Pulmonary artery endothelial cell (primary cell): ENCODE results near the gene SMC2. TPM values are rescaled to one million over a fixed set of nuclear protein-coding genes. Genes with fewer than 3 reads are reported as not detected.

Source experiments
- DNase-seq: peaks from one replicate; pipeline ENCODE4 v3.0.0-alpha.2; 2011; ENCODE audit warnings: low read depth, low spot score
- total RNA-seq: library from RNA; depleted of rRNA; stranded (reverse); fragments of >200 nt; gene quantifications from 2 replicates; pipeline ENCODE4 v1.2.3, GENCODE V29; 2014

The SMC2 gene
- total RNA-seq = 16.2 and 36.8 TPM in 2 replicates

DNA sequence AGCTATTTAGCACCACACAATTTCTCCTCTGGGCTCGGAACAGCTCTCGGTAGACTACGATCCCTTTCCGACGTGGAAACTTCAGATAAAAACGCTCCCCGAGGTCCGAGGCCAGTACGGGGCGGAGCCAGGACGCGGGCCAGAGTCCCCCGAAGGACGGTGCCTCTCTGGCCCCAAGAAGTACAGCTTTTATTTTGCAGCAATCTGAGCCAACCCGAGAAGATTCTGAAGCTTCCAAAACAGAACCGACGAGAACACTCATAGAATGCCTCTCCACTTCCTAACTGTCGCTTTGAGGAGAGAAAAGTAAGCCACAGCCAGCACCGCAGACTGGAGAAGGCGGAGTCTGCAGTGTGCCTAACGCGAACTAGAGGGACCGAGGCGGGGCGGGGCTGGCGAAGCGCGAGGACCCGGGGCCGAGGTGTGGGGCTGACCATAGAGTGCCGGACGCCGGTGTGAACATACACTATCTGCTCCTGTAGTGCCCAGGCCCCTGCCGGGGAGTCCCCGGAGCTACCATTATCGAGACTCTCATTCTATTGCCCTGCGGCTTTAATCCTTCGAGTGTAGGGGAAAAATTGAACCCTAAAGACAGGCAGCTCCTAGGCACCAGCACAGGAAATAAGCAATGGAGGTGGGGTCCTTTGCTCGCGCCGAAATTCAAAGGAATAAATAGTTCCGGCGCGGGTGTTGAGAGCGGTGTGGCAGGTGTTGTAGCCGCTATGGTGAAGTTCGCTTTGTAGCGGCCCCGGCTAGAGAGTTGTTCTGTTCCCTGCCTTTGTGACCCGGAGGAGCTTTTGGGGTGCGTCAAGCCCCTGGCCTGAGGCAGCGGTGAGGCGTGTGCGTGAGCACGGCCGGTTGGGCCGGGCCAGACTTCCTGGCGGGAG lies at the start of gene SMC2:
Gene SMC2 (plus strand): TSS at position 663 of the 887 bp plus-strand sequence. CDS start 1,076 bp downstream, outside the sequence.
- DNase-seq = peak; percentile 64

GRCh38 chr9:104068546-104068945 lies 25.6 kb upstream of the SMC2 start:
- no peak for DNase-seq

DNA sequence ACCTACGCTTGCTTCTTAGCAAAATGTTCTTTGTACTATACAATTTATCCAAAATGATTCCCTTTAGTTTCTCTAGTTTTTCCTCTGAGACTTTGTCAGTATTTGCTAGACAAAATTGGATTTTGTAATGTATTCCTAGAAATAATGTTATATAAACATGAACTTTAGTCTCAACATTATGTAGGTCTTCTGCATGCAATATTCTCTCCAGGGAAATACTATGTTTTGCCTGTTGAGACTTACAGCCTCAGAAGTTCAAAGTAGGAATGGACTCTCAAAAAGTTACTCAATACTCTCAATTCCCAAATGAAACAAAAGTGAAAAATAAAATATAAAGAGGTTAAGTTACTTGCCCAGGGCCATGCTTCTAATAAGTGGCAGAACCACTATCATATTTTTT lies 24.8 kb upstream of the SMC2 start:
- DNase-seq = no peak

GRCh38 chr9:104071589-104071988 lies 22.5 kb upstream of the SMC2 start:
- DNase-seq = no peak

DNA sequence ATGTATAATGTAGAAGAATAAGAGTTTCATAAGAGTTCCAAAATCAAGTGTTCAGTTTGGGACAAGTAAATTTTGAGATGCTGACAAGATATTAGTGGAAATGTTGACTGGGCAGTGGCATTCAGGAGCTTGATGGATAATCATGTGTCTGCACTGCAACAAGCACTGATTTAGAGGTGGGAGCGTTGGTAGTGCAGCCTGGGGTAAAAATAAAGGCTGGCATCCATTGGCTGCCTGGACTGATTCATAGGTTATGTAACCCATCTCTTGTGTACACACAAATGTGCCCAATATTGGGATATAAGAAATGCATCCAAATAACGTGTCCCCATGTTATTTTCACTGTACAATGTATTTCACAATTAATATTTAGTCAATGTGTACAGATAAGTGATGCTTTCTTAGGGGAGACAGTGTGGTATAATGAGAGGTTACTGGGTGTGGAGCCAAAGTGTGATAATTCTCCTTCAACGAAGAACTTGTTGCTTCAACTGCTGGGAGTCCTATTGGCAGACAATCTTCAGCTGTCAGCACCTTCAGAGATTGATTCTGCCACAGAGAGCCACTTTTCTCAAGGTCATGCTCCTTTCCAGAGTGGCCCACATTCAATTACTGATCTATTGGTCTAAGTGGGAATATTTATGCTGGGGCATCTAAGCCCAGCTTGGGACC lies 20.9 kb upstream of the SMC2 start:
- DNase-seq = no peak

- DNase-seq = no peak
These were observed 20.4 kb upstream of the SMC2 start for GRCh38 chr9:104073770-104074133.

GRCh38 chr9:104074876-104075275 lies 19.2 kb upstream of the SMC2 start:
- DNase-seq = no peak

GRCh38 chr9:104075801-104076753 lies 18.0 kb upstream of the SMC2 start:
- no peak for DNase-seq

GRCh38 chr9:104078596-104078995 lies 15.5 kb upstream of the SMC2 start:
- no peak for DNase-seq

GRCh38 chr9:104080983-104081382 lies 13.1 kb upstream of the SMC2 start:
- DNase-seq = no peak

- DNase-seq = no peak
These were observed 11.9 kb upstream of the SMC2 start for GRCh38 chr9:104082168-104082567.

GRCh38 chr9:104085525-104085924 lies 8.6 kb upstream of the SMC2 start:
- no peak for DNase-seq

- DNase-seq = no peak
These were observed 6.2 kb upstream of the SMC2 start for GRCh38 chr9:104087894-104088293.

DNA sequence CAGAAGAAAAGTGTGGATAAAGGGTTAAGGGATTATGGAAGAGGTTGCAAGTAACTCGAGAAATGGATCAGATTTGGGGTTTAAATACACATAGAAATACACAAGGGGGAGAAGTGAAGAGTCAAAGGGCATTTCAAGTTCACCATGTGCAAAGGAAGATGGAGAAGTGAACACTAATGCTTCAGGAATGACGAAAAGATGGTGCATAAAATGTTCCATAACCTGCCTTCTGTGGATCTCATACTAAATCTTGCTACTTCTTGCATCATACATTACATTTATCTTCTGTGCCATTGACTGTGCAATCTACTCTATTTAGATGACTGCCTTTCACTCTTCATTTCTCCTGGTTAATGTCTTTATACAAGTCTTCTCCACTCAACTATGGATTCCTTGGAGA lies 5.7 kb upstream of the SMC2 start:
- no peak for DNase-seq

- no peak for DNase-seq
These were observed 3.5 kb upstream of the SMC2 start for GRCh38 chr9:104090578-104090977.

DNA sequence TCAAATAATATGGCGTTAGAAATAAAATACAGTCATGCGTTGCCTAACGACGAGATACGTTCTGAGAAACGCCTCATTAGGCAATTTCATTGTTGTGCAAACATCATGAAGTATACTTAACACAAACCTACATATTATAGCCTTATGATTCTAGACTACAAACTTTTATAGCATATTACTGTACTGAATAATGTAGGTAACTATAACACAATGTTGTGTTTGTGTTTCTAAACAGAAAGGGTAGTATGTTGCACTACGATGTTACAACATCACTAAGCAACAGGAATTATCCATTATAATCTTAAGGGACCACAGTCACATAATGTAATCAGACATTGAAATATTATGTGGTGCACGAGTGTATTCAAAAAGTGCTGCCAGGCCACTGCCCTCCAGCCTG lies 3.0 kb upstream of the SMC2 start:
- DNase-seq = no peak

DNA sequence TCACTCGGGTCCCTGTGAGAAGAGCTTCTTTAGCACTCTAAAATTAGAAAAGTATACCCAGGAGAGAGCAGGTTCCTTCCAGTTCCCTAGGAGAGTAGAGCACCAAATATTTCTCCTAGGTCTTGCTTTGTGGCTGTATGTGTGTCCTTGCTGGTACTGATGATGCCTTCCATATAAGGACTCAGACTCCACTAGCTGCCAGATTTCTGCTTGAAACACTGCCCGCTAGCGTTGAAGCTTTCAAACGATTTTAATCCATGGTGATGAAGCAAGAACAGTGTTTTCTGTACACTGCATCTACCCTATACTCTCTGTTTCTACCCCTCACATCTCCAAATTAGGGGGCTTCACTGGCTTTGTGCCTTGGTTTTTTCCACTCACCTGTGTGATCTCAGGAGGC lies 2.4 kb upstream of the SMC2 start:
- peak; percentile 10 for DNase-seq

DNA sequence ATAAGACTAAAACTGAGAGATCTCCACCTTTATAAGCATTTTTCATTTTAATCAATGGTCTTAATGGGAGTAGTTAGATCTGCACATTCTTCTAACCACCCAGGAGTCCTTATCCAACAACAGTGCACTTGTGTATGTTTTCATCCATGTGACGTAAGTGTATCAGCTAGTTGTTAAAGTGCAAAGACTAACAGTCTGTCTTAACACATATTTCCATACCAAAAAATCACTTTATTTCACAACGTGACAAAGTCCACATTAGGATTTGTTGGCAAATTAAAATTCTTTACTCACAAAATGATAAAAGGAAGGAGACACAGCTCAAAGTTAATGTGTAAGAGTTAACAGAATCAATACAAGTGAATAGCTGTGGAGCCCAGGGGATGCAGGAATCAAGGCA lies 1.9 kb upstream of the SMC2 start:
- DNase-seq = no peak

DNA sequence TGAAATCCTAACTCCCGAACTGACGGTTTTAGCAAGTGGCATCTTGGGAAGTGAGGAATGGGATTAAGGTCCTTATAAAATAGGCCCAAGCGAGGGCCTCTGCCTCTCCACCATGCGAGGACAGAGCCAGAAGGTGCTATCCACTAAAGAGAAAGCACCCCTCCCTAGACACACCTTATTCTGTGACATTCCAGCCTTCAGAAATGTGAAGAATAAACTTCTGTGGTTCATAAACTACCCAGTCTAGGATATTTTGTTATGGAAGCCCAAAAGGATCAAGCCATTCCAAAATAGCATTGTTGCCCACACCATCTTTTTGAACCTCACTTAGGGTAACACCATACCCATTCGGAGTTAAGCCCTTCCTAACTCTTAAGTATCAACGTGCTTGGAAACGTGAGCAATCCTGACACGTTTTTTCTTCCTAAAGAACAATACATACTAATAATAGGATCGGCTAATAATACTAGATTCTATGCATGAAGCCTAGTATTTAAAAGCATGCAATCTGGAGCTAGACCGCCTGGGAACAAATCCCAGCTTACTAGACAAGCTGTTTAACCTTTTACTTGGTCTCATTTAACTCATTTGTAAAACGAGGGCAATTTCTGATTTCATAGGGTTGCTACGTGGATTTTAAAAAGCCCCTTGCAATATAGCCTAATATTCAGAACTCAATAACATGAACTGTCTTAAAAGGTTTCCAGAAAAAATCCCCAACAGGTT lies 1.1 kb upstream of the SMC2 start:
- no peak for DNase-seq

- DNase-seq = no peak
These were observed 466 bp downstream of the SMC2 start for GRCh38 chr9:104094534-104095015.

DNA sequence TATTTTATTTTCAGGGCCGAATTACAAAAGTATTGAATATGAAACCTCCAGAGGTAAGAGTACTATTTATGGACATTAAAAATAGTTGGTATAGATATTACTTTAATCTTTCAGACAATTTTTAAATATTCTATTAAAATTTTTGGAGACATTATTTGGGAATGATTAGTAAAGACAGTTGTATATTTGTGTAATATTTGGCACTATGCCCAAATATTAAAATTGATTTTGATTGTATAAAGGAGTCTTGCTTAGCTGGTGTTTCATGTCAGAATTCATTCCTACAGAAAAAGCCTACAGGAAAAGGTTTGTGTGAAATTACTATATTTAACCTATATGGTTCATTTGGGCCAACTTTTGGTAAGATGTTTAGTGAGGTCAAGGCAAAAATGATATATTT lies 5.5 kb downstream of the SMC2 start:
- DNase-seq = no peak
